OCI-LY3 (cell line): ENCODE measurements around the gene TSPAN5.

Source experiments
- H2AFZ ChIP-seq: fragments of 200-600, 300-600 bp; shearing (Covaris generic); 2 replicates; pipeline ENCODE4 v1.6.0; 2014; ENCODE audit warnings: antibody characterized with exemption, low read depth, low read length
- H3K27ac ChIP-seq: fragments of 200-600, 300-600 bp; sonication (generic); 2 replicates; pipeline ENCODE4 v1.5.1; 2014; ENCODE audit warnings: mild to moderate bottlenecking, low read length, moderate library complexity, mixed read lengths
- H3K27me3 ChIP-seq: fragments of 200-600, 300-600 bp; sonication (generic); 2 replicates; pipeline ENCODE4 v1.6.1; 2014; ENCODE audit warnings: low read depth, low read length, mixed read lengths
- H3K36me3 ChIP-seq: fragments of 200-600, 300-600 bp; sonication (generic); replicated peaks from 2 replicates; pipeline ENCODE3; 2014; ENCODE audit warnings: low read depth, low read length, mixed read lengths
- H3K4me1 ChIP-seq: fragments of 300-600, 200-600 bp; sonication (generic); 2 replicates; pipeline ENCODE4 v1.6.1; 2014; ENCODE audit warnings: low read length, mixed read lengths
- H3K4me2 ChIP-seq: fragments of 200-600, 300-600 bp; sonication (generic); 2 replicates; pipeline ENCODE4 v1.6.1; 2014; ENCODE audit warnings: low read length, mixed read lengths
- H3K4me3 ChIP-seq: fragments of 300-600, 200-600 bp; sonication (generic); 2 replicates; pipeline ENCODE4 v1.5.1; 2014; ENCODE audit warnings: antibody characterized with exemption, mild to moderate bottlenecking, low read length, moderate library complexity
- H3K79me2 ChIP-seq: fragments of 300-600, 200-600 bp; shearing (Covaris generic); 2 replicates; pipeline ENCODE4 v1.6.1; 2014; ENCODE audit warnings: mild to moderate bottlenecking, low read length, mixed read lengths
- H3K9ac ChIP-seq: fragments of 300-600, 200-600 bp; shearing (Covaris generic); 2 replicates; pipeline ENCODE4 v1.6.0; 2014; ENCODE audit warnings: mild to moderate bottlenecking, low read length, moderate library complexity
- H3K9me3 ChIP-seq: fragments of 200-600, 300-600 bp; shearing (Covaris generic); 2 replicates; pipeline ENCODE4 v1.6.1; 2014; ENCODE audit warnings: low read length, mixed read lengths; ENCODE audit not compliant: insufficient read depth
- H4K20me1 ChIP-seq: fragments of 200-600, 300-600 bp; sonication (generic); 2 replicates; pipeline ENCODE4 v1.6.1; 2016; ENCODE audit warnings: low read length, mixed read lengths; ENCODE audit not compliant: insufficient read depth
- EZH2phosphoT487 ChIP-seq: fragments of 200-600 bp; shearing (Covaris generic); IDR thresholded peaks from 2 replicates; pipeline ENCODE4 v1.6.1; 2018; ENCODE audit warnings: antibody characterized with exemption, mixed run types, low read depth
- TF ChIP-seq, protein P1 (sequence below): fragments of 200-600, 300-600 bp; sonication (generic); IDR thresholded peaks from 2 replicates; pipeline ENCODE4 v1.5.1; 2014; ENCODE audit warnings: antibody characterized with exemption, low read length, low read depth

Gene TSPAN5

DNA sequence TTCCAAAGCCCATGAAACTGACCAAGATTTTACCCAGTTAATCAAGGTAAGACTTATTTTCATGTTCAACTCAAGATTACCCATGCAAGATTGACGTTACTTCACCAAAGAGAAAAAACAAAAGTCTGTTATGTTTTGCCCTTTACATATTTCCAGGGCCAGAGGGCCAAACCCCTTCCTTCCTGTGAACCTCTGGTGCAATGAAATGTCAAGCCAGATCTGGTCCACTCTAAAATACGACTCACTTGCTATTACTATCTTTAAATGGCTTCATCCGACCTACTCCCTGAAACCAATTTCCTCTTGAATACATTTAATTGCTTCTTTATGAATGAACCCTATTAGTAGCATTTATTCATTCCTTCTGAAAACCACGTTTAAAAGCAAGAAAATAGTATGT lies 33.0 kb downstream of the TSPAN5 start:
- H3K27me3 ChIP-seq: no peaks in the 10 kb centered on the region
- no peak overlapping the region for H3K27ac ChIP-seq
- H3K36me3 ChIP-seq: no peaks in the 10 kb centered on the region
- H3K4me3 ChIP-seq: no peak overlapping the region
- H3K4me1 ChIP-seq: peaks cover 13% of the 10 kb centered on the region
- no peak overlapping the region for H3K9ac ChIP-seq
- no peak overlapping the region for H2AFZ ChIP-seq
- peaks cover 84% of the 10 kb centered on the region for H3K79me2 ChIP-seq
- H3K4me2 ChIP-seq: no peak overlapping the region
- H3K9me3 ChIP-seq: no peaks in the 10 kb centered on the region
- TF ChIP-seq, protein P1, sequence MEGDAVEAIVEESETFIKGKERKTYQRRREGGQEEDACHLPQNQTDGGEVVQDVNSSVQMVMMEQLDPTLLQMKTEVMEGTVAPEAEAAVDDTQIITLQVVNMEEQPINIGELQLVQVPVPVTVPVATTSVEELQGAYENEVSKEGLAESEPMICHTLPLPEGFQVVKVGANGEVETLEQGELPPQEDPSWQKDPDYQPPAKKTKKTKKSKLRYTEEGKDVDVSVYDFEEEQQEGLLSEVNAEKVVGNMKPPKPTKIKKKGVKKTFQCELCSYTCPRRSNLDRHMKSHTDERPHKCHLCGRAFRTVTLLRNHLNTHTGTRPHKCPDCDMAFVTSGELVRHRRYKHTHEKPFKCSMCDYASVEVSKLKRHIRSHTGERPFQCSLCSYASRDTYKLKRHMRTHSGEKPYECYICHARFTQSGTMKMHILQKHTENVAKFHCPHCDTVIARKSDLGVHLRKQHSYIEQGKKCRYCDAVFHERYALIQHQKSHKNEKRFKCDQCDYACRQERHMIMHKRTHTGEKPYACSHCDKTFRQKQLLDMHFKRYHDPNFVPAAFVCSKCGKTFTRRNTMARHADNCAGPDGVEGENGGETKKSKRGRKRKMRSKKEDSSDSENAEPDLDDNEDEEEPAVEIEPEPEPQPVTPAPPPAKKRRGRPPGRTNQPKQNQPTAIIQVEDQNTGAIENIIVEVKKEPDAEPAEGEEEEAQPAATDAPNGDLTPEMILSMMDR: no peak
- no peak for TF ChIP-seq EZH2phosphoT487
- peaks cover 15% of the 10 kb centered on the region; the same call in 1 of the 2 replicates for H4K20me1 ChIP-seq

DNA sequence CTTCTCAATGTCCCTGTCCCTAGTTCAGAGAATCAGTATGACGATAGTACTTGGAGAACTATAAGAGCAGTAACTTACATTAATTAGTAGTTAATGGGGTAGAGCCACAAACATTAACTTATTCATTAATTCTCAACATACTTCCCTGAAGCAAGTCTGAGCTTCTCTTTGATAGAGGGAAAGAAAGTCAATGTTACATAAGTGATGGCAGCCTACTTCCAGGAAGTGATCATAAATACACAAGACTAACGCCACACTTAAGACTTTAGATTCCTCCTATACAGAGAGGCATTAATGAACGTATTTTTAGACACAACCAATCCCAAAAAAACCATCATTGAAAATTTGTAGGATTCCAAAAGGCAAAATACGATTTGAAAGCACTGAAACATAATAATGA lies 33.8 kb downstream of the TSPAN5 start:
- peaks cover 84% of the 10 kb centered on the region for H3K79me2 ChIP-seq
- no peak overlapping the region for H3K4me3 ChIP-seq
- TF ChIP-seq, protein P1: no peak
- no peak for TF ChIP-seq EZH2phosphoT487

DNA sequence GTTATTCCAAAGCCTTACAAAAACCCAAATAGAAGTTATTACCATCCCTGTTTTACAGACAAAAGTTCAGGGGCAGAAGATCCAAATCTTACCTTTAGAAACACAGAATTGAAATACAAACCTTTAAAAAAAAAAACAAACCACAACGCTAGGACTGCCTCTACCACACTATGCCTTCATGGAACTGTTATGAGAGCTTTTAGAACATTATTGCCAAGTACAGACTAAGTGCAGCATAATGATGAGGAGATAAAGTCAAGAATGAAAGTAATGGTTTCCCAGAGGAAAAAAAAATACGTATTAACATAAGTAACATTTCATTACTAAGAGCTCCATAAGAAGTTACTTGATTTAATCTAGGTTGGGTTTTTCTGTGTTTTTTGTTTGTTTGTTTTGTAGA lies 34.3 kb downstream of the TSPAN5 start:
- H3K9ac ChIP-seq: no peak overlapping the region
- TF ChIP-seq EZH2phosphoT487: no peak
- TF ChIP-seq, protein P1: no peak
- no peak overlapping the region for H3K4me3 ChIP-seq
- H3K27me3 ChIP-seq: no peaks in the 10 kb centered on the region
- peaks cover 84% of the 10 kb centered on the region for H3K79me2 ChIP-seq
- H3K27ac ChIP-seq: no peak overlapping the region
- no peaks in the 10 kb centered on the region for H3K36me3 ChIP-seq
- peaks cover 15% of the 10 kb centered on the region; the same call in 1 of the 2 replicates for H4K20me1 ChIP-seq
- no peaks in the 10 kb centered on the region for H3K9me3 ChIP-seq
- H2AFZ ChIP-seq: no peak overlapping the region
- no peak overlapping the region for H3K4me2 ChIP-seq
- peaks cover 13% of the 10 kb centered on the region for H3K4me1 ChIP-seq

More for the DNA sequence above, 33.8 kb downstream of the TSPAN5 start:
- no peak overlapping the region for H2AFZ ChIP-seq
- H3K27ac ChIP-seq: no peak overlapping the region
- no peaks in the 10 kb centered on the region for H3K9me3 ChIP-seq
- no peaks in the 10 kb centered on the region for H3K36me3 ChIP-seq
- H4K20me1 ChIP-seq: peaks cover 15% of the 10 kb centered on the region; the same call in 1 of the 2 replicates
- H3K27me3 ChIP-seq: no peaks in the 10 kb centered on the region
- H3K9ac ChIP-seq: no peak overlapping the region
- H3K4me2 ChIP-seq: no peak overlapping the region
- peaks cover 13% of the 10 kb centered on the region for H3K4me1 ChIP-seq

DNA sequence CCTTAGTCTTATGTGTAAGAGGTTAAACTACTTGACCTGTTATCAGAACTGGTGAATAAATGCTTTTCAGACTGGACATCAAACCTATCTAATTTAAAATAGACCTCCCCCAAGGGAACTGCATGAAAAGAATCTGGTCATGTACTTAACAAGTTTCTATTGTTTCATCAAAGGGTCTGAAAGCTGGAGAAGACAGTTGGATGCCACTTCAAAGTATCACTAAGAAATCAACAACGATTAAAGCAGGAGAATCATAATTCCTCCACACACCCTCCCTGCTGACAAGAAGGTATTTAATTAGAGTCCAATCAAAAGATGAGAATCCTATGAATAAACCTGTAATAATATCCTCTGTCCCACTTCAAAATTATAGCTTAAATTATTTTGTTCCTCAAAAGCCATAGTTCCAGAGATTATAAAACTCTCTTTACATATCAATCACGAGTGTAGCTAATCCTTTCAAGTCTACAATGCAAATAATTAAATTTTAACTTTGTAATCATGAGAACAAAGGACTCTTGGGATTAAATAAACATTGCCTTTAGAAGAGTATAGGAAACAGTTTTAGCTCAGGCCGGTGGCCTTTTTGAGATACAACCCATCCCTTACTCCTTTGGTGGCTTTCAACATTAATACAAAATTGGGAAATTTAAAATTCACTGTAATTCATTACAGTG lies 35.1 kb downstream of the TSPAN5 start:
- Histone ChIP-seq H3K79me2 (peaks cover 79% of the 10 kb centered on the region), H3K9ac (no peak overlapping the region), H3K9me3 (no peaks in the 10 kb centered on the region), H2AFZ (no peak overlapping the region), H3K27ac (no peak overlapping the region), H3K4me2 (no peak overlapping the region), H3K36me3 (no peaks in the 10 kb centered on the region), H3K4me1 (peaks cover 13% of the 10 kb centered on the region), H3K27me3 (no peaks in the 10 kb centered on the region), H4K20me1 (peaks cover 15% of the 10 kb centered on the region; the same call in 1 of the 2 replicates), H3K4me3 (no peak overlapping the region)
- no peak for TF ChIP-seq EZH2phosphoT487
- TF ChIP-seq, protein P1: no peak
